SK-N-SH treated with all-trans-retinoic acid at 6 μM for 48 hours (cell line): ENCODE results near the gene ASCC3.

Experiments used
- ARNTL ChIP-seq: fragments of 450-650 bp; formaldehyde crosslinking; IDR thresholded peaks from 2 replicates; pipeline ENCODE4 v1.5.0; 2020; ENCODE audit warnings: low read depth, mild to moderate bottlenecking, moderate library complexity, borderline replicate concordance
- CSDC2 ChIP-seq: fragments of 250-450 bp; sonication (Bioruptor Pico); IDR thresholded peaks from 2 replicates; pipeline ENCODE4 v1.5.0; 2020; ENCODE audit warnings: mild to moderate bottlenecking, moderate library complexity
- ESRRG ChIP-seq: fragments of 250-450 bp; sonication (Bioruptor Pico); IDR thresholded peaks from 2 replicates; pipeline ENCODE4 v1.6.1; 2021; ENCODE audit warnings: mild to moderate bottlenecking
- GLIS3 ChIP-seq: fragments of 250-450 bp; sonication (Bioruptor Pico); IDR thresholded peaks from 2 replicates; pipeline ENCODE4 v1.5.0; 2020; ENCODE audit warnings: mild to moderate bottlenecking, moderate library complexity
- ISL1 ChIP-seq: fragments of 250-450 bp; sonication (Bioruptor Pico); IDR thresholded peaks from 2 replicates; pipeline ENCODE4 v2.1.2; 2022; ENCODE audit warnings: mild to moderate bottlenecking, moderate library complexity
- PATZ1 ChIP-seq: fragments of 250-450 bp; sonication (Bioruptor Pico); IDR thresholded peaks from 2 replicates; pipeline ENCODE4 v1.8.0; 2020; ENCODE audit warnings: mild to moderate bottlenecking, moderate library complexity, borderline replicate concordance
- PPARA ChIP-seq: fragments of 250-450 bp; sonication (Bioruptor Pico); IDR thresholded peaks from 2 replicates; pipeline ENCODE4 v1.5.0; 2020; ENCODE audit warnings: mild to moderate bottlenecking, borderline replicate concordance
- RARB ChIP-seq: fragments of 250-450 bp; sonication (Bioruptor Pico); IDR thresholded peaks from 2 replicates; pipeline ENCODE4 v1.8.0; 2021; ENCODE audit warnings: mild to moderate bottlenecking, moderate library complexity
- TSHZ2 ChIP-seq: fragments of 250-450 bp; sonication (Bioruptor Pico); IDR thresholded peaks from 2 replicates; pipeline ENCODE4 v1.5.0; 2020; ENCODE audit warnings: mild to moderate bottlenecking, moderate library complexity
- ZC3H10 ChIP-seq: fragments of 250-450 bp; sonication (Bioruptor Pico); IDR thresholded peaks from 2 replicates; pipeline ENCODE4 v1.5.1; 2021; ENCODE audit warnings: mild to moderate bottlenecking, moderate library complexity
- ZFP30 ChIP-seq: fragments of 450-650 bp; formaldehyde crosslinking; IDR thresholded peaks from 2 replicates; pipeline ENCODE4 v1.5.0; 2022; ENCODE audit warnings: mild to moderate bottlenecking, moderate library complexity
- ZNF565 ChIP-seq: fragments of 450-650 bp; formaldehyde crosslinking; conservative IDR thresholded peaks from 2 replicates; pipeline ENCODE4 v1.5.0; 2020; ENCODE audit warnings: low read depth, mild to moderate bottlenecking, moderate library complexity
- ZNF70 ChIP-seq: fragments of 450-650 bp; formaldehyde crosslinking; IDR thresholded peaks from 2 replicates; pipeline ENCODE4 v1.5.0; 2020; ENCODE audit warnings: mild to moderate bottlenecking, moderate library complexity
- ZNF8 ChIP-seq: fragments of 450-650 bp; formaldehyde crosslinking; IDR thresholded peaks from 2 replicates; pipeline ENCODE4 v1.5.0; 2020; ENCODE audit warnings: mild to moderate bottlenecking, moderate library complexity

GRCh38 chr6:100468016-100468622 is 413.0 kb downstream of the ASCC3 start:
- TF ChIP-seq ZNF565 (no peak), GLIS3 (CRISPR knock-in tag) (no peak), PATZ1 (no peak), ZC3H10 (CRISPR knock-in tag) (no peak), ZNF70 (no peak), CSDC2 (CRISPR knock-in tag) (no peak), ZFP30 (CRISPR knock-in tag) (no peak), ZNF8 (CRISPR knock-in tag) (no peak), RARB (no peak), TSHZ2 (CRISPR knock-in tag) (no peak), ISL1 (CRISPR knock-in tag) (no peak), PPARA (CRISPR knock-in tag) (no peak), ARNTL (no peak), ESRRG (CRISPR knock-in tag) (no peak)
